Cardiac muscle cell (in vitro differentiated cells and primary cell): Measurements from ENCODE around the gene GRK2. TPM values are rescaled to one million over a fixed set of nuclear protein-coding genes. Genes with fewer than 3 reads are reported as not detected.
"Not testable (repeated sequence)": the region's sequence is repeated elsewhere in the genome, so short reads cannot be mapped to it uniquely, and the experiment has no call there.

Experiments used
- DNase-seq, 2 donors: peaks; one replicate each; pipeline versions ENCODE4 v3.0.0 to v3.0.0-alpha.2; 2010 to 2017; ENCODE audit warnings: low read depth in 1 of 2, low spot score in 1 of 2
- H3K27ac ChIP-seq: fragments of 200-600 bp; sonication (generic); 2 replicates; pipeline ENCODE4 v1.5.1; 2016
- H3K27me3 ChIP-seq: fragments of 200-600 bp; sonication (generic); 2 replicates; pipeline ENCODE4 v1.6.0; 2016; ENCODE audit warnings: control low read depth
- H3K36me3 ChIP-seq: fragments of 200-600 bp; sonication (generic); 2 replicates; pipeline ENCODE4 v1.5.1; 2016; ENCODE audit warnings: control low read depth
- H3K4me1 ChIP-seq: fragments of 200-600 bp; sonication (generic); 2 replicates; pipeline ENCODE4 v1.8.1; 2017; ENCODE audit warnings: low read depth, mild to moderate bottlenecking, mixed run types
- H3K4me3 ChIP-seq: fragments of 200-600 bp; sonication (generic); 2 replicates; pipeline ENCODE4 v1.5.1; 2016; ENCODE audit warnings: mild to moderate bottlenecking
- H3K9me3 ChIP-seq: fragments of 200-600 bp; sonication (generic); 2 replicates; pipeline ENCODE4 v1.5.1; 2017; ENCODE audit warnings: low read depth, mild to moderate bottlenecking, control low read depth
- polyA plus RNA-seq: library from polyadenylated mRNA; unstranded; fragments of >200 nt; fragmentation: Nextera tagmentation; extraction: Ambion mirVana; gene quantifications from 2 replicates; pipeline ENCODE4 v1.2.1, GENCODE V29; 2016
- total RNA-seq: library from RNA; depleted of rRNA; stranded (reverse); fragments of >200 nt; gene quantifications from 2 replicates; pipeline ENCODE4 v1.2.3, GENCODE V29; 2016
- TF ChIP-seq, protein P1 (sequence below): IDR thresholded peaks from 2 replicates; pipeline ENCODE4 v1.5.1; 2012; ENCODE audit warnings: low read depth, mild to moderate bottlenecking, low read length

The GRK2 gene
- total and polyA plus RNA-seq, 2 experiments from 2014 or later = 62.9 to 72.1 TPM

DNA sequence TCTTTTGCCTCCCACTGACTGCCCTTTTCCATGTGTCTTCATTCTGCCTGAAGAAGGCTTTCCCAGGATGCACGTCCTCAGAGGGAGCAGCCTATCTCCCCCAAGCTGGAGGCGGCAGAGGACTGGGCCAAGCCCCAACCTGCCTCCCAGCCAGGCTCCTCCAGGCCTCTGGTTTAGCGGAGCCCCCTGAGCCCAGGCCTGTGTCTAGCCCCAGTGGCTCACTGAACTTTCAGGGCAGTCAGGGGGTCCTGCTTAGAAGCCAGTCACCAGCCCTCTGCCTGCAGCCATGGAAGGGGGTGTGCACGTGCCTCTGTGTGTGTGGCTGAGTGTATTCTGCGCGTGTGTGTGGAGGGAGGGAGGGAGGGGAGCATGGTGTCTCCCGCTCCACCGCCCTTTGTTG, 10.4 kb upstream of the GRK2 start:
- Histone ChIP-seq H3K9me3 (no peaks in the 10 kb centered on the region), H3K27ac (no peak overlapping the region), H3K4me1 (peaks cover 4% of the 10 kb centered on the region), H3K36me3 (peaks cover 49% of the 10 kb centered on the region), H3K27me3 (no peaks in the 10 kb centered on the region), H3K4me3 (no peak overlapping the region)
- DNase-seq = no peak
- TF ChIP-seq, protein P1, sequence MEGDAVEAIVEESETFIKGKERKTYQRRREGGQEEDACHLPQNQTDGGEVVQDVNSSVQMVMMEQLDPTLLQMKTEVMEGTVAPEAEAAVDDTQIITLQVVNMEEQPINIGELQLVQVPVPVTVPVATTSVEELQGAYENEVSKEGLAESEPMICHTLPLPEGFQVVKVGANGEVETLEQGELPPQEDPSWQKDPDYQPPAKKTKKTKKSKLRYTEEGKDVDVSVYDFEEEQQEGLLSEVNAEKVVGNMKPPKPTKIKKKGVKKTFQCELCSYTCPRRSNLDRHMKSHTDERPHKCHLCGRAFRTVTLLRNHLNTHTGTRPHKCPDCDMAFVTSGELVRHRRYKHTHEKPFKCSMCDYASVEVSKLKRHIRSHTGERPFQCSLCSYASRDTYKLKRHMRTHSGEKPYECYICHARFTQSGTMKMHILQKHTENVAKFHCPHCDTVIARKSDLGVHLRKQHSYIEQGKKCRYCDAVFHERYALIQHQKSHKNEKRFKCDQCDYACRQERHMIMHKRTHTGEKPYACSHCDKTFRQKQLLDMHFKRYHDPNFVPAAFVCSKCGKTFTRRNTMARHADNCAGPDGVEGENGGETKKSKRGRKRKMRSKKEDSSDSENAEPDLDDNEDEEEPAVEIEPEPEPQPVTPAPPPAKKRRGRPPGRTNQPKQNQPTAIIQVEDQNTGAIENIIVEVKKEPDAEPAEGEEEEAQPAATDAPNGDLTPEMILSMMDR = no peak

DNA sequence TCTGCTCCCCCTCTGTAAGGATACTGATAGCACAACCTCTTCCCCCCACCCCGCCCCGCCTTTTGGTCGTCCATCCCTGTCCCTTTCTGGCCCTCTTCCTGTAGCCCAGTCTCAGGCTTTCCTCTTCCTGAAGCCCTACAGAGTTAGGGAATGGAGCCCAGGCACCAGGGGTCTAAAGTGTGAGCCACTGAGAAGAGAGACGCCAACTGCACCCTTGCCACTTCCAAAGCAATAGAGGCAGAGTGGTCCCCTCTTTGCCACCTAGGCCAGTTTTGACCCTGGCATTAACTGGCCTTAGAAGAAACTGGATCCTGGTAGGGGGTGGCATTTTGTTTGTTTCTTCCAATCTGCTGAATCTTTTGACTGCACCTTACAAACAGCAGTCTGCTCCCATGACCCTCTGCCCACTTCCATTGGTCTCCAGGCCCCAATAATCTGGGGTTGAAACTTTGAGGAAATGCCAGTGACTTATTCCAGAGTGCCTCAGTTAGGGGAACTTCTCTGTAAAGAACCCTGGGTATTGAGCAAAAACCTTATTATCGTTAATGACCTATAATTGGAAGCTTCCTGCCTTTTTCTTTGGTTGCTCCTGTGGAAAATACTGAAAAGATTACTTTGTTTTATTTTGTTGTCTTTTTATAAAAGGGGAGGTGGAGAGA, 9.7 kb upstream of the GRK2 start:
- no peak for DNase-seq
- H3K4me1 ChIP-seq = peaks cover 4% of the 10 kb centered on the region
- no peaks in the 10 kb centered on the region for H3K9me3 ChIP-seq
- peaks cover 44% of the 10 kb centered on the region for H3K36me3 ChIP-seq
- no peak overlapping the region for H3K4me3 ChIP-seq
- no peak overlapping the region for H3K27ac ChIP-seq
- TF ChIP-seq, protein P1 = no peak
- H3K27me3 ChIP-seq = no peaks in the 10 kb centered on the region

DNA sequence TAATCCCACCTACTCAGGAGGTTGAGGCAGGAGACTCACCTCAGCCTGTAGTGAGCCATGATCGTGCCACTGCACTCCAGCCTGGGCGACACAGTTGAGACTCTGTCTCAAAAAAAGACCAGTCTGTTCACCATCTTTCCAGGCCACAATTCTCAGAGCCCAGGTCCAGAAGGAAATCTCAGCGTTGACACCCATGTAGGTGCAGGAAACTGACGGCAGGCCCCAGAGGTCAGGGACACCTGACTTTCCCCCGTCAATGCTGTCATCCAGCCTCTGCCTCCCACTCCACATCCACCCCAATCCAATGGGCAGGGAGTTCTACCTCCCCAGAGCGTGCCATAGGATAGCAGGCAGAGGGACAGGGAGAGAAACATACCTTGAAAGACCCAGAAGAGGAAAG, 5.9 kb upstream of the GRK2 start:
- H3K36me3 ChIP-seq = peaks cover 12% of the 10 kb centered on the region
- no peaks in the 10 kb centered on the region for H3K4me1 ChIP-seq
- no peak overlapping the region for H3K27ac ChIP-seq
- no peak overlapping the region for H3K4me3 ChIP-seq
- H3K9me3 ChIP-seq = no peaks in the 10 kb centered on the region
- DNase-seq = no peak
- H3K27me3 ChIP-seq = no peaks in the 10 kb centered on the region
- TF ChIP-seq, protein P1 = no peak

DNA sequence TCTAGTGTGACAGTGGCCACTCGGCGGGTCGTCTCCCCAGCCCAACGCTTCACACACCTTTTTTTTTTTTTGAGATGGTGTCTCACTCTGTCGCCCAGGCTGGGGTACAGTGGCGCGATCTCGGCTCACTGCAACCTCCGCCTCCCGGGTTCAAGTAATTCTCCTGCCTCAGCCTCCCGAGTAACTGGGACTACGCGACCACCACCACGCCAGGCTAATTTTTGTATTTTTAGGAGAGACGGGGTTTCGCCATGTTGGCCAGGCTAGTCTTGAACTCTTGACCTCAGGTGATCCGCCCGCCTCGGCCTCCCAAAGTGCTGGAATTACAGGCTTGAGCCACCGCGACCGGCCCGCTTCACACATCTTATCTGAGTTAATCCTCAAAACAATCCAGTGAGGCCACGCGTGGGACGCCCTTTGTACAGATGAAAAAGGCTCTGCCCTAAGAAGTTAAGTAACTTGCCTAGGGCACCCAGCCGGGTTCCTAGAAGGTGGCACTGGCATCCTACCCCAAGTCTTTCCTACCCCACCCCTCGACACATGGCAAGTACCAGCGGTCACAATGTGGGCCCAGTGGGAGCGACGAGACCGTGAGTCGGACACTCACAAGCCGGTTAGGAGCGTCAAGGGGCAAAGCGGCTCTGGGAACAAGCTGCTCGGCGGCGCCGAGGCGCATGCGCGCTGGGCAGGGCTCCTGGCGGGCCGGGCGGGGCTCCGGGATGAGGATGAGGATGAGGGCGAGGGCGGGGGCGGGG, 5.2 kb upstream of the GRK2 start:
- not testable (repeated sequence) for H3K36me3 ChIP-seq, H3K4me1 ChIP-seq, H3K9me3 ChIP-seq, H3K27ac ChIP-seq, H3K27me3 ChIP-seq
- peak; percentile 63 to 70 for DNase-seq
- peak overlapping the region; percentile 22 for H3K4me3 ChIP-seq

DNA sequence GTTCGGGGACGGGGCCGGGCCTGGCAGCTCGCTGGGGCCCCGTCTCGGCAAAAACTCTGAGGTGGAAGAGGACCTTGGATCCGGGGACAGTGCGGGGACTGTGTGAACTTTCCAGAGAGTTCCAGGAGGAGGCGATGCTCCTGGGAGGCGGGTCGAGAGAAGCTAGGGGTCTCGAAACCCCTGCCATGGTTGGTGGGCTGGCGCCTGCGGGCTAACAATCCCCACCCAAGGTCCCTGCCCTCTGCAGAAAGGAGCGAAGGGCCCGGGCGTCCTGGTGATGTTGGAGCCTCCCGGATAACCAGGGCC, 4.7 kb upstream of the GRK2 start:
- Histone ChIP-seq H3K4me1 (no peaks in the 10 kb centered on the region), H3K4me3 (peak overlapping the region; percentile 22), H3K27me3 (no peaks in the 10 kb centered on the region), H3K9me3 (no peaks in the 10 kb centered on the region), H3K27ac (no peak overlapping the region), H3K36me3 (peaks cover 6% of the 10 kb centered on the region)
- TF ChIP-seq, protein P1 = peak; percentile 19
- DNase-seq = no peak

DNA sequence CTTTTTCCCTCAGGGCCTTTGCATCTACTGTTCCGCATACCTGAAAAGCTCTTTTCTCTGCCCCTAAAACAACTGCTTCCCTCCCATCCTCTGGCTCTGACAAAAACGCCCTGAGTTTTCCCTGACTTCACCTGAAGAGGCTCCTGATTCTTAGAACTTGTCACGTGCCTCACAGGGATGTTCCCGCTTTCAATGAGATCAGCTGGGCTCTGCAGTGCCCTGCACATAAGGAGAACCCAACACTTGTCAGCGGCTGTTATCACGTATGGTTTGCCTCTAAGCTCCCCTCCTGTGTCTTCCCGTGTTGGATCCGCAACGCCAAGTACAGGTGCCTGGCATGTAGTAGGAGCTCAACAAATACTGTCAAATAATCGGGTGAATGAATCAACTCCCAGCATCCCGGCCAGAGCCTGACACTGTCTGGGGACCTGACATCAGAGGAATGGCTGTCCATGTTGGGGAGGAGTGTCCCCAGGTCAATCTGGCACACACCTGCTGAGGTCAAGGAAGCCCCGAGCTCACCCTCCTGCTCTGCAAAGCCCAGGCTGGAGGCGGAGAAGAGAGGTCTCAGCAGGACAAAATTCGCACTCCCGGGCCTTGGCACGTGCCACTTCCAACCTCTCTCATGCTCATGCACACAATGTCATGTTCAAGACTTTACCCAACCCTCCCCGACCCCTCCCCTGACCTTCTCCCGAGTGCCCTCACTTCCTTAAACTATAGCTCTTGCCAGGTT, 4.2 kb upstream of the GRK2 start:
- Histone ChIP-seq H3K4me1 (no peaks in the 10 kb centered on the region), H3K27me3 (no peaks in the 10 kb centered on the region), H3K36me3 (peaks cover 2% of the 10 kb centered on the region), H3K27ac (no peak overlapping the region), H3K9me3 (no peaks in the 10 kb centered on the region), H3K4me3 (no peak overlapping the region)
- TF ChIP-seq, protein P1 = no peak
- no peak for DNase-seq
